H9 (cell line): ENCODE results near the gene NEMP1. TPM values are rescaled to one million over a fixed set of nuclear protein-coding genes. Genes with fewer than 3 reads are reported as not detected.
A peak's percentile ranks its signal among the peaks of the same experiment; 100 is the strongest.

ENCODE experiments used
- DNase-seq: peaks from one replicate; pipeline ENCODE4 v3.0.0-alpha.2; 2017
- H2AFZ ChIP-seq: one replicate; pipeline ENCODE4 v1.6.1; 2013; ENCODE audit warnings: mild to moderate bottlenecking, low read length, control low read depth, moderate library complexity
- H2AK5ac ChIP-seq: 2 replicates; pipeline ENCODE4 v1.6.1; 2013; ENCODE audit warnings: low read length, control low read depth, mixed read lengths; ENCODE audit not compliant: insufficient read length
- H2BK120ac ChIP-seq: one replicate; pipeline ENCODE4 v1.6.1; 2013; ENCODE audit warnings: low read depth, mild to moderate bottlenecking, low read length, control low read depth, inconsistent platforms; ENCODE audit not compliant: poor library complexity, severe bottlenecking
- H2BK12ac ChIP-seq: 2 replicates; pipeline ENCODE4 v1.6.1; 2013; ENCODE audit warnings: low read length, control low read depth, mixed read lengths, low read depth; ENCODE audit not compliant: insufficient read length
- H2BK15ac ChIP-seq: 2 replicates; pipeline ENCODE4 v1.6.1; 2013; ENCODE audit warnings: low read depth, low read length, control low read depth
- H2BK20ac ChIP-seq: one replicate; pipeline ENCODE4 v1.6.1; 2013; ENCODE audit warnings: low read depth, mild to moderate bottlenecking, low read length, control low read depth, inconsistent platforms; ENCODE audit not compliant: poor library complexity, severe bottlenecking
- H2BK5ac ChIP-seq: 2 replicates; pipeline ENCODE4 v1.6.1; 2013; ENCODE audit warnings: low read length, control low read depth, mixed read lengths; ENCODE audit not compliant: insufficient read length
- H3K14ac ChIP-seq: 2 replicates; pipeline ENCODE4 v1.6.1; 2013; ENCODE audit warnings: low read length, control low read depth; ENCODE audit not compliant: insufficient read depth
- H3K18ac ChIP-seq: 2 replicates; pipeline ENCODE4 v1.6.1; 2013; ENCODE audit warnings: low read depth, mild to moderate bottlenecking, mixed read lengths, low read length, control low read depth; ENCODE audit not compliant: insufficient read length
- H3K23ac ChIP-seq: 2 replicates; pipeline ENCODE4 v1.6.1; 2013; ENCODE audit warnings: low read length, control low read depth, mixed read lengths, low read depth; ENCODE audit not compliant: insufficient read length
- H3K23me2 ChIP-seq: 2 replicates; pipeline ENCODE4 v1.6.1; 2013; ENCODE audit warnings: low read depth, mild to moderate bottlenecking, mixed read lengths, low read length, control low read depth; ENCODE audit not compliant: insufficient read length, poor library complexity, severe bottlenecking
- H3K27ac ChIP-seq: 2 replicates; pipeline ENCODE4 v1.5.1; 2013; ENCODE audit warnings: low read length, control low read depth, mixed read lengths, low read depth; ENCODE audit not compliant: insufficient read length
- H3K27me3 ChIP-seq: 2 replicates; pipeline ENCODE4 v1.6.1; 2013; ENCODE audit warnings: low read length, control low read depth, inconsistent platforms; ENCODE audit not compliant: insufficient read depth
- H3K4ac ChIP-seq: 2 replicates; pipeline ENCODE4 v1.6.1; 2013; ENCODE audit warnings: low read depth, mild to moderate bottlenecking, control low read depth, inconsistent platforms, low read length, moderate library complexity
- H3K4me1 ChIP-seq: 2 replicates; pipeline ENCODE4 v1.6.1; 2013; ENCODE audit warnings: low read length, control low read depth, inconsistent platforms; ENCODE audit not compliant: insufficient read depth
- H3K4me2 ChIP-seq: 2 replicates; pipeline ENCODE4 v1.6.1; 2013; ENCODE audit warnings: low read length, control low read depth, mixed read lengths; ENCODE audit not compliant: insufficient read length, insufficient read depth
- H3K56ac ChIP-seq: 2 replicates; pipeline ENCODE4 v1.6.1; 2013; ENCODE audit warnings: low read depth, mild to moderate bottlenecking, mixed read lengths, low read length, control low read depth; ENCODE audit not compliant: insufficient read length
- H3K79me1 ChIP-seq: 2 replicates; pipeline ENCODE4 v1.6.1; 2013; ENCODE audit warnings: low read depth, mild to moderate bottlenecking, moderate library complexity, low read length, control low read depth, inconsistent platforms; ENCODE audit not compliant: insufficient read depth, poor library complexity, severe bottlenecking
- H3K79me2 ChIP-seq: 2 replicates; pipeline ENCODE4 v1.6.1; 2013; ENCODE audit warnings: low read length, control low read depth, inconsistent platforms; ENCODE audit not compliant: insufficient read depth
- H3K9ac ChIP-seq: 2 replicates; pipeline ENCODE4 v1.6.1; 2013; ENCODE audit warnings: low read length, control low read depth, mixed read lengths; ENCODE audit not compliant: insufficient read length; ENCODE audit errors: extremely low read depth
- H3K9me3 ChIP-seq: one replicate; pipeline ENCODE4 v1.6.1; 2013; ENCODE audit warnings: low read depth, low read length, inconsistent platforms; ENCODE audit not compliant: control insufficient read depth
- H3T11ph ChIP-seq: one replicate; pipeline ENCODE4 v1.6.1; 2013; ENCODE audit warnings: mild to moderate bottlenecking, low read length, control low read depth, inconsistent platforms
- H4K20me1 ChIP-seq: one replicate; pipeline ENCODE4 v1.6.1; 2013; ENCODE audit not compliant: control insufficient read depth, insufficient read length, insufficient read depth
- H4K5ac ChIP-seq: 2 replicates; pipeline ENCODE4 v1.6.1; 2013; ENCODE audit warnings: low read depth, mild to moderate bottlenecking, mixed read lengths, low read length, control low read depth; ENCODE audit not compliant: insufficient read length
- H4K8ac ChIP-seq: replicated peaks from 2 replicates; pipeline ENCODE4 v1.6.1; 2013; ENCODE audit warnings: low read length, control low read depth, mixed read lengths, low read depth; ENCODE audit not compliant: insufficient read length
- H4K91ac ChIP-seq: 2 replicates; pipeline ENCODE4 v1.6.1; 2013; ENCODE audit warnings: low read depth, mild to moderate bottlenecking, moderate library complexity, mixed read lengths, low read length, control low read depth; ENCODE audit not compliant: insufficient read length
- H3K27ac Mint-ChIP-seq, 3 experiments: 2 replicates in 2 of 3; 3 replicates in 1 of 3; pipeline ENCODE4 v1.8.0; 2020 to 2021; ENCODE audit warnings: mixed read lengths in 3 of 3, mild to moderate bottlenecking in 1 of 3, moderate library complexity in 1 of 3
- H3K27me3 Mint-ChIP-seq: 2 replicates; pipeline ENCODE4 v1.8.0; 2021; ENCODE audit warnings: low read depth, mild to moderate bottlenecking, moderate library complexity, mixed read lengths
- H3K36me3 Mint-ChIP-seq, 3 experiments: 2 replicates in 2 of 3; 3 replicates in 1 of 3; pipeline ENCODE4 v1.8.0; 2020 to 2021; ENCODE audit warnings: low read depth in 3 of 3, mixed read lengths in 3 of 3; ENCODE audit not compliant: insufficient read depth in 1 of 3
- H3K4me1 Mint-ChIP-seq, 2 experiments: 2 replicates each; pipeline ENCODE4 v1.8.0; 2020; ENCODE audit warnings: mixed read lengths in 2 of 2
- H3K4me3 Mint-ChIP-seq, 2 experiments: 2 replicates in 1 of 2; 3 replicates in 1 of 2; pipeline ENCODE4 v1.8.0; 2020 to 2021; ENCODE audit warnings: mild to moderate bottlenecking in 2 of 2, mixed read lengths in 2 of 2, moderate library complexity in 1 of 2
- H3K9me3 Mint-ChIP-seq, 2 experiments: 2 replicates in 1 of 2; 3 replicates in 1 of 2; pipeline ENCODE4 v1.8.0; 2020; ENCODE audit warnings: mild to moderate bottlenecking in 2 of 2, mixed read lengths in 2 of 2, moderate library complexity in 1 of 2
- WGBS: extraction: QIAGEN DNeasy Blood & Tissue Kit; methylation state at CpG from one replicate; pipeline ENCODE4 v1.1.7; 2013; ENCODE audit warnings: missing lambda C conversion rate, low lambda C conversion rate, mixed read lengths; ENCODE audit not compliant: insufficient read length; ENCODE audit errors: extremely low coverage; 5-methylcytosine and 5-hydroxymethylcytosine counted together
- total RNA-seq: library from RNA; stranded (reverse); gene quantifications from 2 replicates; pipeline ENCODE4 v1.2.1, GENCODE V29; 2021
- TF ChIP-seq, protein P1 (sequence below): fragments of 200-600 bp; sonication (generic); conservative IDR thresholded peaks from 3 replicates; pipeline ENCODE4 v1.8.0; 2021; ENCODE audit warnings: antibody characterized with exemption, mild to moderate bottlenecking

NEMP1 gene
- total RNA-seq, 1 experiment from 2014 or later: 50.1 TPM

DNA sequence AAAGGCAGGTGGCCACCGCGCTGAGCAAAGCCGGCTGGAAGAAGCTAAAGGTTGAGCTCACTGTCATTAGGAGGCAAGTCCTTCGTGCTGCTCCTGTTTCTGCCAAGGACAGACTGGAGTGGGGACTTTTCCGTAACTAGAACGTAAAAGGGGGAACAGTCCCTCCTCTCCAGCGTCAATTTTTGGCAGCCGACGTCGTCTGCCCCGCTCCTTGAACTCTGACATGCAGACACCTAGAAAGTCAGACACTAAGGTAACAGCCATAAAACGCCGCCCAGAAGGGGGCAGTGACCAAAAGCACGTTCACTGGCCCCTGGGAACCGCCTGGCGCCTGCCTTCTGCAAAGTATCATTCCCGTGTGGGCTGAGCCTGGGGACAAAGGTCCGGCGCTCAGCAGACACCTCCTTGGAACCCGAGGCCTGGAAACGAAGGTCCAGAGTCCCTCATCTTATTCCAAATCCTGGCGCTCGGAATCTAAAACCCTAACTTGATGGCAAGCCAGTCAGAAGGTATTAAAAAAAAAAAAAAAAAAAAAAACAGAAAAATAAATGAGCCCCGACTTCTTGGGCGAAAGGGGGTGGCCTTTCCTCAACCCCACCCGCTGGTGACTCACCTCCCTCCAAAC lies 48.6 kb upstream of the NEMP1 start:
- Histone ChIP-seq H2AK5ac (no peak overlapping the region), H2BK120ac (no peak overlapping the region), H3K14ac (no peak overlapping the region; the same call in 1 of the 2 replicates), H3K9ac (no peak overlapping the region), H4K20me1 (no peaks in the 10 kb centered on the region), H3K27ac (no peak overlapping the region), H2BK20ac (no peak overlapping the region), H2AFZ (no peak overlapping the region), H3K23me2 (peaks cover 4% of the 10 kb centered on the region), H3K79me1 (peaks cover 11% of the 10 kb centered on the region), H2BK5ac (no peak overlapping the region), H4K8ac (no peak overlapping the region), H3K4ac (no peak overlapping the region), H3T11ph (no peak overlapping the region), H3K4me1 (peaks cover 17% of the 10 kb centered on the region), H3K4me2 (peak overlapping the region; percentile 75), H3K56ac (no peak overlapping the region), H3K18ac (no peak overlapping the region), H4K91ac (no peak overlapping the region), H3K79me2 (peaks cover 19% of the 10 kb centered on the region; the same call in 1 of the 2 replicates), H2BK15ac (no peak overlapping the region), H2BK12ac (no peak overlapping the region), H4K5ac (no peak overlapping the region), H3K27me3 (no peaks in the 10 kb centered on the region), H3K9me3 (no peaks in the 10 kb centered on the region), H3K23ac (no peak overlapping the region)
- peaks cover 2 to 6% of the 10 kb centered on the region in 2 experiments; a peak in 3 of 5 replicates for H3K9me3 Mint-ChIP-seq
- no peaks in the 10 kb centered on the region; the same call in 1 of the 2 replicates for H3K27me3 Mint-ChIP-seq
- peaks cover 7 to 10% (median 7%) of the 10 kb centered on the region in 3 experiments for H3K36me3 Mint-ChIP-seq
- H3K27ac Mint-ChIP-seq: peak overlapping the region in 1 of 3 experiments; percentile 91; a peak in 2 of 7 replicates
- peak overlapping the region; percentile 86 to 91 for H3K4me3 Mint-ChIP-seq
- TF ChIP-seq, protein P1, sequence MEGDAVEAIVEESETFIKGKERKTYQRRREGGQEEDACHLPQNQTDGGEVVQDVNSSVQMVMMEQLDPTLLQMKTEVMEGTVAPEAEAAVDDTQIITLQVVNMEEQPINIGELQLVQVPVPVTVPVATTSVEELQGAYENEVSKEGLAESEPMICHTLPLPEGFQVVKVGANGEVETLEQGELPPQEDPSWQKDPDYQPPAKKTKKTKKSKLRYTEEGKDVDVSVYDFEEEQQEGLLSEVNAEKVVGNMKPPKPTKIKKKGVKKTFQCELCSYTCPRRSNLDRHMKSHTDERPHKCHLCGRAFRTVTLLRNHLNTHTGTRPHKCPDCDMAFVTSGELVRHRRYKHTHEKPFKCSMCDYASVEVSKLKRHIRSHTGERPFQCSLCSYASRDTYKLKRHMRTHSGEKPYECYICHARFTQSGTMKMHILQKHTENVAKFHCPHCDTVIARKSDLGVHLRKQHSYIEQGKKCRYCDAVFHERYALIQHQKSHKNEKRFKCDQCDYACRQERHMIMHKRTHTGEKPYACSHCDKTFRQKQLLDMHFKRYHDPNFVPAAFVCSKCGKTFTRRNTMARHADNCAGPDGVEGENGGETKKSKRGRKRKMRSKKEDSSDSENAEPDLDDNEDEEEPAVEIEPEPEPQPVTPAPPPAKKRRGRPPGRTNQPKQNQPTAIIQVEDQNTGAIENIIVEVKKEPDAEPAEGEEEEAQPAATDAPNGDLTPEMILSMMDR: peak; percentile 44; the same call in 2 of the 3 replicates
- no CpG with 5 or more reads among the region's 26 CpGs for WGBS
- peak; percentile 89 for DNase-seq
- H3K4me1 Mint-ChIP-seq: peaks cover 38 to 47% of the 10 kb centered on the region in 2 experiments
